WI38 (cell line): Measurements from ENCODE around the gene ARHGEF4.

Source experiments
- H3K4me3 ChIP-seq: 2 replicates; pipeline ENCODE4 v1.5.1; 2011; ENCODE audit warnings: low read depth, mild to moderate bottlenecking, control low read depth, low read length
- TF ChIP-seq, protein P1 (sequence below): IDR thresholded peaks from 2 replicates; pipeline ENCODE4 v1.5.1; 2012; ENCODE audit warnings: low read depth, mild to moderate bottlenecking, control low read depth, low read length

Gene ARHGEF4

GRCh38 chr2:130808482-130809268 is 28.0 kb upstream of the ARHGEF4 start:
- H3K4me3 ChIP-seq = no peak overlapping the region
- TF ChIP-seq, protein P1, sequence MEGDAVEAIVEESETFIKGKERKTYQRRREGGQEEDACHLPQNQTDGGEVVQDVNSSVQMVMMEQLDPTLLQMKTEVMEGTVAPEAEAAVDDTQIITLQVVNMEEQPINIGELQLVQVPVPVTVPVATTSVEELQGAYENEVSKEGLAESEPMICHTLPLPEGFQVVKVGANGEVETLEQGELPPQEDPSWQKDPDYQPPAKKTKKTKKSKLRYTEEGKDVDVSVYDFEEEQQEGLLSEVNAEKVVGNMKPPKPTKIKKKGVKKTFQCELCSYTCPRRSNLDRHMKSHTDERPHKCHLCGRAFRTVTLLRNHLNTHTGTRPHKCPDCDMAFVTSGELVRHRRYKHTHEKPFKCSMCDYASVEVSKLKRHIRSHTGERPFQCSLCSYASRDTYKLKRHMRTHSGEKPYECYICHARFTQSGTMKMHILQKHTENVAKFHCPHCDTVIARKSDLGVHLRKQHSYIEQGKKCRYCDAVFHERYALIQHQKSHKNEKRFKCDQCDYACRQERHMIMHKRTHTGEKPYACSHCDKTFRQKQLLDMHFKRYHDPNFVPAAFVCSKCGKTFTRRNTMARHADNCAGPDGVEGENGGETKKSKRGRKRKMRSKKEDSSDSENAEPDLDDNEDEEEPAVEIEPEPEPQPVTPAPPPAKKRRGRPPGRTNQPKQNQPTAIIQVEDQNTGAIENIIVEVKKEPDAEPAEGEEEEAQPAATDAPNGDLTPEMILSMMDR = no peak

DNA sequence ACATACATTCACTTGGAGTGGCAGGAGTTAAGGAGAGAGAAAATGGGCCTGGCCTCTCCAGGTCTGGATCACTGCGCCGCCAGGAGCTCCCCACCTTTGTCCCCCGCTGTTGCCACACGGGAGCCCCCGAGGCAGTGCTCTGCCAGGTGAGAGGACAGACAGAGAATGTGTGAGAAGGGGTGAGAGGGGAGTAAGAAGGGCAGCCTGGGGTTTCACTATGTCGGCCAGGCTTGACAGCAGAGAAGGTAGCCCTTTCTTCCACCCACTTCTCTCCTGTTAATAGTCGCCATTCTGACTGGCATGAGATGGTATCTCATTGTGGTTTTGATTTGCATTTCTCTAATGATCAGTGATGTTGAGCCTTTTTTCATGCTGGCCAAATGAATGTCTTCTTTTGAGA is 26.2 kb upstream of the ARHGEF4 start:
- TF ChIP-seq, protein P1 = no peak
- no peak overlapping the region for H3K4me3 ChIP-seq

DNA sequence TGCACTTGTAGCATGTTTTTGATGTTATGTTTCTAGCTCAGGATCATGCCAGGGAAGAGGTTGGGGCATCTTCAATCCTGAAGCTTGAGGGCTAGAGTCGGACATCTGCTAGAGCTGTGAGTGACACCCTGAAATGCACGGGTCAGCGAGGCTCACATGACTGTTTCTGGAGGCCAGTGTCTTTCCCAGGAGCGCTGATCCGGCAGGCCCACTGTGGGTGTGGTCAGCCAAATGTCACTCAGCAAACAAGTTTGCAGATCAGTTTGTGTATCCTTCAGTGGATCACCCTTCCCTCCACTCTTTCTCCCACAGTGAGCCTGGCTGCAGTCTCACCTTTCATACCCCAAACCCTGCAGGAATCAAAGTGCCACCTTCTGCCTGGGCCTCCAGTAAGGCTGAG is 23.0 kb upstream of the ARHGEF4 start:
- TF ChIP-seq, protein P1 = no peak
- H3K4me3 ChIP-seq = no peak overlapping the region

GRCh38 chr2:130814931-130815680 is 21.6 kb upstream of the ARHGEF4 start:
- TF ChIP-seq, protein P1 = no peak
- H3K4me3 ChIP-seq = no peak overlapping the region

DNA sequence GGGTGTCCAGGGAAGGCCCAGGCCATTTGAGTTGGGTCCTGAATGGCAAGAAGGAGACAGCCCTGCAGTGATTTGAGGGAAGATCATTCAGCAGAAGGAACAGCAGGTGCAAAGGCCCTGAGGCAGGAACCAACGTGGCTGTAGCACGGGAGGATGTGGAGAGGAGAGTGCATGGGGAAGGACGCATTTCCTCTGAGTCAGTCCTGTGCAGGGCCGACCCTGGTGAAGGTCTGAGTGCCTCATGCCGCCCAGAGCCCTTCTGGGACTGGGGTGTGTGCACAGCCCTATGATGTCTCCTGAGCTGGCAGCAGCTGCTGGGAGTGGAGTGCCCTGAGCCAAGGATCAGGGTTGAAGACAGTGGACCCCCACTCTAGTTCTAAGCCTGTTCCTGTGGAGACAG is 17.9 kb upstream of the ARHGEF4 start:
- no peak overlapping the region for H3K4me3 ChIP-seq
- TF ChIP-seq, protein P1 = no peak

DNA sequence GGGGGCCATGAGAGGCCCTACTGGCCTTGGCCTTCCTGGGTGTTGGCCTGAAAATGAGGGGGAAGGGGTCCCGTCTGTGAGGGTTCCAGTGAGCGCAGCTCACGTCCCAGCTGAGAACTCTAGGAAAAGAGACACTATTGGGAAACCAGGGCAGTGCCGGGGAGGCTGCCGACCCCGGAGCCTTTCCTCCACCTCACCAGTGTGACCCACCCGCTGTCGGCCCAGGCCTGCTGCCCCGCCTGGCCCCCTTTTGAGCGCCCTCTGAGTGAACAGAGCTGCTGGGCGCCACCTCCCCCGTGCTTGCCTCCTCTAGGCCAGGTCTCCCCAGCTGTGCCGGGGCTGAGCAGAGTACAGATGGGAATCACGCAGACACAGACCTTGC is 17.5 kb upstream of the ARHGEF4 start:
- TF ChIP-seq, protein P1 = no peak
- no peak overlapping the region for H3K4me3 ChIP-seq
